Activated naive CD8-positive, alpha-beta T cell treated with anti-CD3 and anti-CD28 coated beads, Interleukin-2, amount 50 U/mL, for 24 hours (primary cell): ENCODE measurements around the gene TACC3.

Experiments used
- ATAC-seq: fragments of 150-1000 bp; cut with Tn5 transposase; one replicate; pipeline ENCODE4 v1.10.0; 2021
- DNase-seq: peaks from one replicate; pipeline ENCODE4 v3.0.0; 2021
- H3K27ac Mint-ChIP-seq: one replicate; pipeline ENCODE4 v1.8.0; 2021; ENCODE audit warnings: mild to moderate bottlenecking, mixed read lengths
- H3K27me3 Mint-ChIP-seq: one replicate; pipeline ENCODE4 v1.8.0; 2021; ENCODE audit warnings: mixed read lengths
- H3K36me3 Mint-ChIP-seq: one replicate; pipeline ENCODE4 v1.8.0; 2021; ENCODE audit warnings: low read depth, mixed read lengths
- H3K4me1 Mint-ChIP-seq: one replicate; pipeline ENCODE4 v1.8.0; 2021; ENCODE audit warnings: mixed read lengths
- H3K4me3 Mint-ChIP-seq: one replicate; pipeline ENCODE4 v1.8.0; 2021; ENCODE audit warnings: mild to moderate bottlenecking, moderate library complexity, mixed read lengths
- H3K9me3 Mint-ChIP-seq: one replicate; pipeline ENCODE4 v1.8.0; 2021; ENCODE audit warnings: mixed read lengths

Gene TACC3

GRCh38 chr4:1743551-1743950, 22.2 kb downstream of the TACC3 start:
- DNase-seq (no peak), ATAC-seq (no peak)
- no peak overlapping the region for H3K4me3 Mint-ChIP-seq
- no peaks in the 10 kb centered on the region for H3K4me1 Mint-ChIP-seq
- H3K27me3 Mint-ChIP-seq: no peaks in the 10 kb centered on the region
- no peak overlapping the region for H3K27ac Mint-ChIP-seq
- peaks cover 26% of the 10 kb centered on the region for H3K36me3 Mint-ChIP-seq
- peaks cover 4% of the 10 kb centered on the region for H3K9me3 Mint-ChIP-seq

DNA sequence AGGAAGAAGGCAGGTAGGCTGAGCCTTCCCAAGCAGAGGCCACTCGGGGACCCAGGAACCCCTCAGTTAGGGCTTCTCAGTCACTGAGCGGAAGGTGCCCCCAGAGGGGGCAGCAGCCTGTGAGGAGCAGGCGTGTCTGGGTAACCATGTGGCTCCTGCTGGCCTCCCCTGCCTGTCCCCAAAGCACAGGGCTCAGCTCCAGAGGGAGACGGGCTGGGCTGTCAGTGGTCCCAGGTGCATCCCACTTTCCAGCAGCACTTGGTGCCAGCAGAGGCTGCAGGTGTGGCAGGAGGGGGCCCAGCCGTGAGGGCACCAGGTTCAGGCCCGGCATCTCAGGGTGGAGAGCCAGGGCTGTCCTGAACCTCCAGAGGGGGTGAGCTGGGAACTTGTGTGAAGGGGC, 22.7 kb downstream of the TACC3 start:
- Mint-ChIP-seq H3K27ac (no peak overlapping the region), H3K4me1 (no peaks in the 10 kb centered on the region), H3K4me3 (no peak overlapping the region)

GRCh38 chr4:1744552-1744951, 23.2 kb downstream of the TACC3 start:
- Mint-ChIP-seq H3K9me3 (no peaks in the 10 kb centered on the region), H3K4me1 (no peaks in the 10 kb centered on the region), H3K36me3 (peaks cover 18% of the 10 kb centered on the region), H3K4me3 (no peak overlapping the region), H3K27ac (no peak overlapping the region), H3K27me3 (no peaks in the 10 kb centered on the region)
- no peak for ATAC-seq
- DNase-seq: no peak

More for the DNA sequence above, 22.7 kb downstream of the TACC3 start:
- no peaks in the 10 kb centered on the region for H3K9me3 Mint-ChIP-seq
- no peaks in the 10 kb centered on the region for H3K27me3 Mint-ChIP-seq
- ATAC-seq (no peak), DNase-seq (no peak)
- H3K36me3 Mint-ChIP-seq: peaks cover 21% of the 10 kb centered on the region

DNA sequence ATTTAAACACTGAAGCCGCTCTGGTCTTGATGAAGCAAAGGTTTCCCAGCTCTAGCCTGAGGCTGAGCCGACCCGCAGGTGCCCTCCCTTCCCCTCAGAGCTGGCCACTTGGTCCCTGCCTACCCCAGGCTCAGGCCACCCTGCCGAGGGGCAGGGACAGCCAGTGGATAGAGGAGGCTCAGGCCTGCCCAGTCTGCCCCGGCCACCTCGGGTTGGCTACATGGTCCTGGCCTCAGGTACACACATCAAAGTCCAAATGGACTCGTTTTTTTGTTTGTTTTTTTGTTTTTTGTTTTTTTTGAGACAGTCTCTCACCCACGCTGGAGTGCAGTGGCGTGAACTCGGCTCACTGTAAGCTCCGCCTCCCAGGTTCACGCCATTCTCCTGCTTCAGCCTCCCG, 23.8 kb downstream of the TACC3 start:
- Mint-ChIP-seq H3K9me3 (no peaks in the 10 kb centered on the region), H3K4me3 (no peak overlapping the region), H3K27ac (no peak overlapping the region), H3K27me3 (no peaks in the 10 kb centered on the region), H3K36me3 (peaks cover 18% of the 10 kb centered on the region), H3K4me1 (no peaks in the 10 kb centered on the region)
- ATAC-seq (no peak), DNase-seq (no peak)

DNA sequence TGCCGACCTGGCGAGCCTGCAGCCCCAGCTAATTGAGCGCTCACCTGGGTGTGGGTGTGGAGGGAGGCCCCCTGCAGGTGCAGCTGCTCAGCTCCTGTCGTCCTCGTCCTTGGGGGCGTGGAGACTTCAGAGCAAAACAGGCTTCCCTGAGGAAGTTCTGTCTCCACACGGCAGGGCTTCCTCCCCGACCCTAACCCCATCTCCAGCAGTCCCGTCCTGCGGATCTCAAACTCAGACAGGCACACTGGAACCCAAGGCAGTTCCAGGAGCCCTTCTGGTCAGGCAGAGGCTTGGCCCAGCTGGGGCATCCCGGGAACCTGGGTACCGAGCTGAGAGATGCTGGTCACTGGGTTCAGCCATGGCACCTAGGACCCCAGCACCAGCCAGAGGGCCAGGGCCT, 24.4 kb downstream of the TACC3 start:
- no peaks in the 10 kb centered on the region for H3K9me3 Mint-ChIP-seq
- no peaks in the 10 kb centered on the region for H3K27me3 Mint-ChIP-seq
- no peak for ATAC-seq
- DNase-seq: no peak
- no peak overlapping the region for H3K27ac Mint-ChIP-seq
- no peak overlapping the region for H3K4me3 Mint-ChIP-seq
- H3K4me1 Mint-ChIP-seq: peaks cover 1% of the 10 kb centered on the region
- H3K36me3 Mint-ChIP-seq: peaks cover 17% of the 10 kb centered on the region

- Mint-ChIP-seq H3K4me3 (no peak overlapping the region), H3K27ac (no peak overlapping the region), H3K36me3 (peaks cover 13% of the 10 kb centered on the region), H3K27me3 (no peaks in the 10 kb centered on the region), H3K9me3 (no peaks in the 10 kb centered on the region), H3K4me1 (peaks cover 3% of the 10 kb centered on the region)
- DNase-seq (peak; percentile 93), ATAC-seq (peak; percentile 83)
Observed at GRCh38 chr4:1746265-1746691, 25.0 kb downstream of the TACC3 start.

- no peak for ATAC-seq
- H3K4me1 Mint-ChIP-seq: peaks cover 3% of the 10 kb centered on the region
- no peaks in the 10 kb centered on the region for H3K27me3 Mint-ChIP-seq
- no peaks in the 10 kb centered on the region for H3K9me3 Mint-ChIP-seq
- DNase-seq: no peak
- no peak overlapping the region for H3K4me3 Mint-ChIP-seq
- H3K36me3 Mint-ChIP-seq: peaks cover 8% of the 10 kb centered on the region
- H3K27ac Mint-ChIP-seq: no peak overlapping the region
Observed at GRCh38 chr4:1746919-1747602, 25.7 kb downstream of the TACC3 start.

- no peak for ATAC-seq
- no peak for DNase-seq
- Mint-ChIP-seq H3K27ac (no peak overlapping the region), H3K9me3 (no peaks in the 10 kb centered on the region), H3K27me3 (no peaks in the 10 kb centered on the region), H3K4me1 (peaks cover 3% of the 10 kb centered on the region), H3K4me3 (no peak overlapping the region), H3K36me3 (peaks cover 8% of the 10 kb centered on the region)
Observed at GRCh38 chr4:1747603-1747967, 26.3 kb downstream of the TACC3 start.

DNA sequence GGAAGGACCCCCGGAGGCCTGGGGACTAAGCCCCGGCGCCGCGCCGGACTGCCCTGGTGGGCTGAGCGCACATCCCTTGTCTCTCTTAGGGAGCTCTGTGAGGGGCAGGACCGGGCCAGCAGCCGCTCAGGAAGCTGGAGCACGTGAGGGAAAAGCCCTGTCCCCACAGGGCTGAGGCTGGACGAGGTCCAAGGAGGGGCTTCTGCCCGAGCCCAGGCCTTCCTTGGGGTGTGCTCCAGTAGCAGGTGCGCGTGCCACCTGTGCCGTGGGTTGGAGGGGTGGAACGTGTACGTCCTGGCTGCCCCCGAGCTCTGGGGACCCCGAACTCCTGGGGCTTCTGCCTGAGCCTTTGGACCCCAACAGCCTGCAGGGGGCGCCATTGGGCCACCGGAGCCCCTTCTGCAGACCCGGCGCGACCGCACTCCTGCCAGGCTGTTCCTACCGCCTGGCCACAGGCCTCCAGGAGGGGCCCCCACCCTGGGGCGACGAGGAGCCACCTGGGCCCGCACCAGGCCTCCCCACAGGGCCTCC, 27.2 kb downstream of the TACC3 start:
- DNase-seq (peak; percentile 95), ATAC-seq (peak; percentile 65)
- peaks cover 5% of the 10 kb centered on the region for H3K4me1 Mint-ChIP-seq
- no peaks in the 10 kb centered on the region for H3K9me3 Mint-ChIP-seq
- H3K27me3 Mint-ChIP-seq: no peaks in the 10 kb centered on the region
- no peak overlapping the region for H3K27ac Mint-ChIP-seq
- H3K4me3 Mint-ChIP-seq: no peak overlapping the region
- H3K36me3 Mint-ChIP-seq: peaks cover 6% of the 10 kb centered on the region

- no peak overlapping the region for H3K4me3 Mint-ChIP-seq
- DNase-seq: no peak
- peaks cover 5% of the 10 kb centered on the region for H3K4me1 Mint-ChIP-seq
- H3K27ac Mint-ChIP-seq: no peak overlapping the region
- no peaks in the 10 kb centered on the region for H3K27me3 Mint-ChIP-seq
- no peak for ATAC-seq
- H3K36me3 Mint-ChIP-seq: peaks cover 4% of the 10 kb centered on the region
- H3K9me3 Mint-ChIP-seq: no peaks in the 10 kb centered on the region
Observed at GRCh38 chr4:1749370-1749769, 28.0 kb downstream of the TACC3 start.

GRCh38 chr4:1749826-1750225, 28.5 kb downstream of the TACC3 start:
- no peak overlapping the region for H3K4me3 Mint-ChIP-seq
- H3K27me3 Mint-ChIP-seq: no peaks in the 10 kb centered on the region
- ATAC-seq (no peak), DNase-seq (no peak)
- peaks cover 5% of the 10 kb centered on the region for H3K4me1 Mint-ChIP-seq
- no peaks in the 10 kb centered on the region for H3K9me3 Mint-ChIP-seq
- no peak overlapping the region for H3K27ac Mint-ChIP-seq
- peaks cover 3% of the 10 kb centered on the region for H3K36me3 Mint-ChIP-seq

- Mint-ChIP-seq H3K36me3 (no peaks in the 10 kb centered on the region), H3K27me3 (no peaks in the 10 kb centered on the region), H3K27ac (no peak overlapping the region), H3K4me3 (no peak overlapping the region), H3K4me1 (peaks cover 5% of the 10 kb centered on the region), H3K9me3 (no peaks in the 10 kb centered on the region)
- ATAC-seq (no peak), DNase-seq (no peak)
Observed at GRCh38 chr4:1750381-1751154, 29.2 kb downstream of the TACC3 start.

GRCh38 chr4:1751155-1751918, 30.0 kb downstream of the TACC3 start:
- no peaks in the 10 kb centered on the region for H3K36me3 Mint-ChIP-seq
- no peak overlapping the region for H3K4me3 Mint-ChIP-seq
- H3K27ac Mint-ChIP-seq: no peak overlapping the region
- H3K9me3 Mint-ChIP-seq: no peaks in the 10 kb centered on the region
- DNase-seq: no peak
- no peak for ATAC-seq
- peaks cover 5% of the 10 kb centered on the region for H3K4me1 Mint-ChIP-seq
- no peaks in the 10 kb centered on the region for H3K27me3 Mint-ChIP-seq

GRCh38 chr4:1751919-1752283, 30.6 kb downstream of the TACC3 start:
- DNase-seq (no peak), ATAC-seq (no peak)
- Mint-ChIP-seq H3K9me3 (no peaks in the 10 kb centered on the region), H3K4me1 (peaks cover 5% of the 10 kb centered on the region), H3K4me3 (no peak overlapping the region), H3K27ac (no peak overlapping the region), H3K36me3 (no peaks in the 10 kb centered on the region), H3K27me3 (no peaks in the 10 kb centered on the region)
